Upper lobe of right lung (tissue), 1 donor: ENCODE measurements around the gene GABRG3. TPM values are rescaled to one million over a fixed set of nuclear protein-coding genes. Genes with fewer than 3 reads are reported as not detected.

Experiments
- ATAC-seq: fragments of 200-7000 bp; cut with Tn5 transposase; one replicate; pipeline ENCODE4 v1.9.1; 2020; ENCODE audit warnings: mild to moderate bottlenecking, moderate library complexity
- DNase-seq: peaks from one replicate; pipeline ENCODE4 v3.0.0-alpha.2; 2020
- H3K27ac ChIP-seq: fragments of 200-600 bp; one replicate; pipeline ENCODE4 v1.8.0; 2022
- H3K27me3 ChIP-seq: fragments of 200-600 bp; one replicate; pipeline ENCODE4 v1.8.0; 2022; ENCODE audit warnings: mild to moderate bottlenecking
- H3K36me3 ChIP-seq: fragments of 200-600 bp; one replicate; pipeline ENCODE4 v1.8.0; 2022
- H3K4me1 ChIP-seq: fragments of 200-600 bp; one replicate; pipeline ENCODE4 v1.8.0; 2022
- H3K4me3 ChIP-seq: fragments of 200-600 bp; one replicate; pipeline ENCODE4 v1.8.0; 2022; ENCODE audit warnings: mild to moderate bottlenecking
- H3K9me3 ChIP-seq: fragments of 200-600 bp; one replicate; pipeline ENCODE4 v1.8.0; 2022
- intact Hi-C: fragments of 100-400 bp; cut with DNase I; formaldehyde crosslinking; loops from one replicate; pipeline ENCODE4 v1.11.0; 2022
- total RNA-seq: library from RNA; stranded (reverse); fragmentation: NEBNext Ultra II Directional; extraction: Animal tissue kit (Norgen Biotek cat#: 25700); gene quantifications from one replicate; pipeline ENCODE4 v1.2.1, GENCODE V29; 2021
- TF ChIP-seq, protein P1 (sequence below): fragments of 200-600 bp; IDR thresholded peaks from one replicate; pipeline ENCODE4 v1.8.0; 2022; ENCODE audit warnings: antibody characterized with exemption
- donor health status: DM: no; HTN: yes; CAD: no; lungs with severe emphysema.

The GABRG3 gene
- total RNA-seq, 1 donor from 2014 or later: not detected

DNA sequence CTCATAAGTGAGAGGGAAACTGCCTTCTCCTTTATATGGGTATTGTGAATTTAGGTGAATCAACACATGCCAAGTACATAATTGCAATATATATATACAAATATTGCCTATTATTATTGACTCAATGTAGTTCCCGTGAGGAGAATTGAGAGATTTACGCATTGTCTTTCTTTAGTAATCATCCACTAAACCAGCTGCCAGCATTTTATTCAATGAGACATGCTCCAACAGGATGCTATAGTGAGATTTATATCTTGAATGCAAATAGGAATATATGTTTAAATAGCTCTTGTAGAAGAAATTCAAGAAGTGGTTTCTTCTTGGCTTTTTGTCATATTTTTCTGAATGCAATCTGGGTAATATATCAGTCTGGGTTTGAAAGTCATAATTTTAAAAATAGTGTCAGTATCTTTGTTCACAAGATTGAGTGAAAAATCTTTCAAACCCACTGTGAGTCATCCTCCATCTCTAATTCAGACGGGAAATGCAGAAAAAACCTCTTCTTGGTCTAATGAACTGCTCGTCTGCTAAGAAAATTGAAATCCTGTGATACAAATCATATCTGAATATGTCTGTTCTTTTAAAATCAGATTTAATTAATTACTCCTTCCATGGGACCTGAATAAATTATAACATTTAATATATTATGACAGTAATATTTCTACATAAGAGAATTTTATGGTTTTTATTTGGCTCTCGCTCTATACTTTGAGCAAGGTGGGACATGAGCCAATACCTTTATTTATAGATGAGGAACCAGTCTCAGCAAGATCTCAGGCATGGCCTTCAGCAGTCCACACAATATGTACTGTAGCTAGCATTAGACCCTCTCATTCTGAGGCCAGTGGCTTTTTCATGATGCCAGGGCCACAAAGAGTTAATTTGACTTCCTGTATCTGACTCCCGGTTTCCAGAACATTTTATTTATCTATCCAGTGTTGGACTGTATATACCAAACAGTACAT is 516.0 kb downstream of the GABRG3 start:
- intact Hi-C loops: no loop called here
- DNase-seq: no peak
- no peaks in the 10 kb centered on the region for H3K36me3 ChIP-seq
- H3K27ac ChIP-seq: no peak overlapping the region
- no peaks in the 10 kb centered on the region for H3K9me3 ChIP-seq
- TF ChIP-seq, protein P1, sequence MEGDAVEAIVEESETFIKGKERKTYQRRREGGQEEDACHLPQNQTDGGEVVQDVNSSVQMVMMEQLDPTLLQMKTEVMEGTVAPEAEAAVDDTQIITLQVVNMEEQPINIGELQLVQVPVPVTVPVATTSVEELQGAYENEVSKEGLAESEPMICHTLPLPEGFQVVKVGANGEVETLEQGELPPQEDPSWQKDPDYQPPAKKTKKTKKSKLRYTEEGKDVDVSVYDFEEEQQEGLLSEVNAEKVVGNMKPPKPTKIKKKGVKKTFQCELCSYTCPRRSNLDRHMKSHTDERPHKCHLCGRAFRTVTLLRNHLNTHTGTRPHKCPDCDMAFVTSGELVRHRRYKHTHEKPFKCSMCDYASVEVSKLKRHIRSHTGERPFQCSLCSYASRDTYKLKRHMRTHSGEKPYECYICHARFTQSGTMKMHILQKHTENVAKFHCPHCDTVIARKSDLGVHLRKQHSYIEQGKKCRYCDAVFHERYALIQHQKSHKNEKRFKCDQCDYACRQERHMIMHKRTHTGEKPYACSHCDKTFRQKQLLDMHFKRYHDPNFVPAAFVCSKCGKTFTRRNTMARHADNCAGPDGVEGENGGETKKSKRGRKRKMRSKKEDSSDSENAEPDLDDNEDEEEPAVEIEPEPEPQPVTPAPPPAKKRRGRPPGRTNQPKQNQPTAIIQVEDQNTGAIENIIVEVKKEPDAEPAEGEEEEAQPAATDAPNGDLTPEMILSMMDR: no peak
- no peaks in the 10 kb centered on the region for H3K27me3 ChIP-seq
- H3K4me3 ChIP-seq: no peak overlapping the region
- no peak for ATAC-seq
- no peaks in the 10 kb centered on the region for H3K4me1 ChIP-seq

DNA sequence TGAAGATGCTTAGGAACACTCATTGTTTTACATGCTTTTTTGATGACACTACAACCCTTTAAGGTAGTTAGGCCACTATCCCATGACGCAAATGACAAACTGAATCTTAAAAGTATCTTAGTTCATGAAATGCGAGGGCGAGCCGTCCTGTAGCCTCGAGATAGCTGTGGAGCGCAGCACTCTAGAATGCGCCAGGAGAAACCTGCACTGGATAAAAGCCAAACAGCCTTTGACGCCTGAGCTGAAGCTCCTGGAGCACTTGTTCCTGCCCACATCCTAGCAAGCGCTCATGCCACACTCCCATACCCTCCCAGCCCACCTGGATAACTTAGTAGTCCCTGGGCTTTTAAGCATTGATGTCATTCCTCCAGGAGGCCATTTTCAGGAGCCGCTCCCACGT is 516.9 kb downstream of the GABRG3 start:
- Histone ChIP-seq H3K4me1 (no peaks in the 10 kb centered on the region), H3K27ac (no peak overlapping the region), H3K27me3 (no peaks in the 10 kb centered on the region), H3K36me3 (no peaks in the 10 kb centered on the region), H3K9me3 (no peaks in the 10 kb centered on the region), H3K4me3 (no peak overlapping the region)
- ATAC-seq: no peak
- TF ChIP-seq, protein P1: no peak
- DNase-seq: no peak
- intact Hi-C loops: no loop called here

DNA sequence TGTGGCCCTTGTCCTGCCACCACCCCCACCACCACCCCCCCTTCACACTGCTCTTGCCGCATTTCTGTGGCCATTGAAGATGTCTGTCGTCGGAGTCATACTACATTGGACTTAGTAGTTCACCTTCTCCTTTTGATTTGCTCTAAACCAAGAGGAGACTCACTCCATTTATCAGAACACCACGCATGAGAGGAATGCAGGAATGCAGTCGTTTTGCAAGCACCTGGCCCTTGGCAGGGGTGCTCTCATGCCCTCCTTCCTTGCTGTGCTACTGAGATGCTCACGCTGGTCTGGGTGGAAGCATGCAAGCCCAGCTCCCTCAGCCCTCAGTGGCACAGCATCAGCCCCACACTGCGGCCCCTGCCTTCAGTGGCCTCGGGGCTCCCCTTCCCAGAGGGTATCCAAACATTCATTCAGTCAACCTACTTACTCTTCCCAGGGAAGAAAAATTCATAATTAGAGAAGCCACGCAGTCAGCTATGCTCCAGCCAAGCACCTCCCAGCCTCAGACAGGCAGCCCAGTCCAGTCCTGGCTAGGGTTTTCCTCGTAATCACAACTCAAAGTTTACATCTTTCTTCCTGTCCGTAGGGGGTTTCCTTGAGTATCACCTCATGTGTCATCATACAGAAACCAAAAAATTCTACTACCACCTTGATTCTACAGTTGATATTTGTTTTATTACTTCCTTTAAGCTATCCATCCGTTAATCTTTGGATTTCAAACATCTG is 520.0 kb downstream of the GABRG3 start:
- peak; percentile 28 for ATAC-seq

DNA sequence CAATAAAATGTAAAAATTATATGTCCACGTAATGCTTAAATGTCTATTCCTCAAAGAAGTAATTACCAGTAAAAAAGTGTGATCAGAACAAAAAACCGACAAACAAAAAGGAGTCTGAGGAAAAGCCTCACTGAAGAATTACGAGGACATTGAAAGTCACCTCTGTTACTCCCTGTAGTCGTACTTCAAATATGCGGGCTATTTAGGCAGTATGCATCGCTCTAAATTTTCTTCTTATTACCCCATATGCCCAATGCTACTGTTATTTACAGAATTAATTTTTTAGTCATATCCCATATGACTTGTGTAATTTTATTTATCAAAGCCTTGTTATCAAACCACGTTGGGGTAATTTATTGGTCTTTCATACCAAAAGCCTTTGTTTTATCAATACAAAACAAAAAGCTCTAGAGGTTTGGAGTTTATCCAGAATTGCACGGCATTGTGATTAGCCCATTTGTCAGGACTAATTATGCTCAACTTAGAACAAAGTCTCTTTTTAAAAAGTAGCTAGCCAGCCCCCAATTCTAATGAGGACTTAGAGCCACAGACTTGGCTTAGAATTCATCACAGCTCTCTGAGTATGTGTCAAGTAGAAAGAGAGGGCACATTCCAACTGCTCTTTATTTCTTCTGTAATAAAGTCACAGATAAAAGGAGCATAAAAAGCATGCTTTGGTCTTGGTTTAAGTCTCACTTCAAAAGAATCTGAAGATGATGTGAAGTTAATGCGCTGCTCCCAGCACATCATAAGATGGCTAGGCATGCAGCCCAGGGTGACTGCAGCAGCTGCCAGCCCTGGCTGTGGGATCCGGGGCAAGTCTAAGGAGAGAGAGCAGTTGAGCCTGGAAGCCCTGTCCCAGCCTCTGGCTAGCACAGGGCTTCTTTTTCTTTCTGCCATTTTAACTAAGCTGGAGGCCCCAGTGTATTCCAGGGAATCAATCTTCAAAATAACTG is 521.0 kb downstream of the GABRG3 start:
- Histone ChIP-seq H3K36me3 (no peaks in the 10 kb centered on the region), H3K27ac (no peak overlapping the region), H3K4me1 (no peaks in the 10 kb centered on the region), H3K9me3 (no peaks in the 10 kb centered on the region), H3K4me3 (no peak overlapping the region), H3K27me3 (no peaks in the 10 kb centered on the region)
- TF ChIP-seq, protein P1: no peak
- no peak for DNase-seq
- ATAC-seq: peak; percentile 46
- intact Hi-C loops: no loop called here

More for the DNA sequence above, 520.0 kb downstream of the GABRG3 start:
- Histone ChIP-seq H3K4me1 (no peaks in the 10 kb centered on the region), H3K27ac (no peak overlapping the region), H3K4me3 (no peak overlapping the region), H3K9me3 (no peaks in the 10 kb centered on the region), H3K36me3 (no peaks in the 10 kb centered on the region), H3K27me3 (no peaks in the 10 kb centered on the region)
- no peak for DNase-seq
- intact Hi-C loops: no loop called here
- TF ChIP-seq, protein P1: no peak

DNA sequence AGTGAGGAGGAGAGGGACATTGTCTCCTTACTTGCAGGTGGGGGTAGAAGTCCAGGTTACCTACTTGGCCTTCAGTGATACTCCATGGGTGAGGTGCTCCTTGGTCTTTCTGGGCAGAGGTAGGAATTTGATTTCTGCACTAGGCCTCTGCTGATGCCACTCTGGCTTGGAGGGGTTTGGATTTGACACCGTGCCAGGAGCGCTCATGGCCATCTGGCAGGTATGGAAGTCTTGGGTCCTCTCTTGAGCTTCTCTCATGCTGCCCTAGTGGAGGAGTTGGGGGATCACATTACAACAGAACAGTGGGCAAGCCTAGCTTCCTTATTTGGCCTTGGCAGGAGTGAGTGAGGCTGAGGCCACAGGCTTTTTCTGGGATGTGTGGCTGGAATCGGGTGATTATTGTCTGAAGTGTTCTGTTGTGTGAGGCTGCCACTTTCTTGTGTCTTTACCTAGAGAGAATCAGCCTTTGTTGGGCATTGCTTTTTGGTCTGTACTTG is 525.0 kb downstream of the GABRG3 start:
- H3K27me3 ChIP-seq: no peaks in the 10 kb centered on the region
- no peak overlapping the region for H3K27ac ChIP-seq
- intact Hi-C loops: no loop called here
- no peaks in the 10 kb centered on the region for H3K9me3 ChIP-seq
- no peak overlapping the region for H3K4me3 ChIP-seq
- DNase-seq (no peak), ATAC-seq (no peak)
- TF ChIP-seq, protein P1: no peak
- no peaks in the 10 kb centered on the region for H3K36me3 ChIP-seq
- H3K4me1 ChIP-seq: no peaks in the 10 kb centered on the region
